ENCODE results near the gene CXCL12. TPM values are rescaled to one million over a fixed set of nuclear protein-coding genes. Genes with fewer than 3 reads are reported as not detected.

Gene CXCL12
- not detected in 2 replicates for total RNA-seq (2014; rRNA removed; shearing (Covaris generic); ENCODE audit: low replicate concordance)

- Histone ChIP-seq H3K27me3 (ENCODE audit: low read length) (no peaks in the 10 kb centered on the region), H3K79me2 (ENCODE audit: low read length) (no peaks in the 10 kb centered on the region), H2AFZ (ENCODE audit: low read length) (no peak within 1 kb of the TSS), H3K36me3 (ENCODE audit: insufficient read depth, low read length) (no peaks in the 10 kb centered on the region), H4K20me1 (ENCODE audit: insufficient read depth, low read depth, low read length) (no peaks in the 10 kb centered on the region), H3K4me1 (ENCODE audit: low read length) (no peaks in the 10 kb centered on the region), H3K4me2 (ENCODE audit: low read depth, low read length, poor library complexity, severe bottlenecking) (no peak within 1 kb of the TSS), H3K9me2 (replicated peaks; ENCODE audit: insufficient read depth, low read length) (no peaks in the 10 kb centered on the region), H3K9me3 (ENCODE audit: low read length) (no peaks in the 10 kb centered on the region), H3K9ac (ENCODE audit: low read length) (no peak within 1 kb of the TSS), H3K4me3 (ENCODE audit: low read length) (no peak within 1 kb of the TSS), H3K27ac (ENCODE audit: low read length) (no peak within 1 kb of the TSS)
- DNase-seq: no peak
These were observed at the start of gene CXCL12 for GRCh38 chr10:44385026-44385695. Gene CXCL12, minus strand, starts transcription at chr10:44385097. Its CDS starts 92 bp downstream, at chr10:44385005.

GRCh38 chr10:44427479-44427878, 42.6 kb upstream of the CXCL12 start:
- no peak overlapping the region for H3K4me2 ChIP-seq (ENCODE audit: low read depth, low read length, poor library complexity, severe bottlenecking)
- H2AFZ ChIP-seq (ENCODE audit: low read length): no peak overlapping the region
- no peaks in the 10 kb centered on the region for H3K36me3 ChIP-seq (ENCODE audit: insufficient read depth, low read length)
- H3K27me3 ChIP-seq (ENCODE audit: low read length): no peaks in the 10 kb centered on the region
- H3K79me2 ChIP-seq (ENCODE audit: low read length): no peaks in the 10 kb centered on the region
- no peak overlapping the region for H3K9ac ChIP-seq (ENCODE audit: low read length)
- H4K20me1 ChIP-seq (ENCODE audit: insufficient read depth, low read depth, low read length): no peaks in the 10 kb centered on the region
- H3K4me1 ChIP-seq (ENCODE audit: low read length): no peaks in the 10 kb centered on the region
- no peak overlapping the region for H3K27ac ChIP-seq (ENCODE audit: low read length)
- no peak overlapping the region for H3K4me3 ChIP-seq (ENCODE audit: low read length)
- H3K9me2 ChIP-seq (replicated peaks; ENCODE audit: insufficient read depth, low read length): no peaks in the 10 kb centered on the region
- no peaks in the 10 kb centered on the region for H3K9me3 ChIP-seq (ENCODE audit: low read length)
- no peak for DNase-seq

GRCh38 chr10:44427037-44427436, 42.1 kb upstream of the CXCL12 start:
- no peak overlapping the region for H3K4me3 ChIP-seq (ENCODE audit: low read length)

GRCh38 chr10:44426247-44427034, 41.5 kb upstream of the CXCL12 start:
- Histone ChIP-seq H3K27me3 (ENCODE audit: low read length) (no peaks in the 10 kb centered on the region), H4K20me1 (ENCODE audit: insufficient read depth, low read depth, low read length) (no peaks in the 10 kb centered on the region), H3K4me1 (ENCODE audit: low read length) (no peaks in the 10 kb centered on the region), H2AFZ (ENCODE audit: low read length) (no peak overlapping the region), H3K36me3 (ENCODE audit: insufficient read depth, low read length) (no peaks in the 10 kb centered on the region), H3K4me3 (ENCODE audit: low read length) (no peak overlapping the region), H3K4me2 (ENCODE audit: low read depth, low read length, poor library complexity, severe bottlenecking) (no peak overlapping the region), H3K9me3 (ENCODE audit: low read length) (no peaks in the 10 kb centered on the region), H3K9me2 (replicated peaks; ENCODE audit: insufficient read depth, low read length) (no peaks in the 10 kb centered on the region), H3K27ac (ENCODE audit: low read length) (no peak overlapping the region), H3K79me2 (ENCODE audit: low read length) (no peaks in the 10 kb centered on the region), H3K9ac (ENCODE audit: low read length) (no peak overlapping the region)
- DNase-seq: no peak

More at GRCh38 chr10:44427037-44427436, 42.1 kb upstream of the CXCL12 start:
- no peaks in the 10 kb centered on the region for H3K9me3 ChIP-seq (ENCODE audit: low read length)
- H3K27ac ChIP-seq (ENCODE audit: low read length): no peak overlapping the region
- H2AFZ ChIP-seq (ENCODE audit: low read length): no peak overlapping the region
- H3K4me1 ChIP-seq (ENCODE audit: low read length): no peaks in the 10 kb centered on the region
- H3K27me3 ChIP-seq (ENCODE audit: low read length): no peaks in the 10 kb centered on the region
- H3K4me2 ChIP-seq (ENCODE audit: low read depth, low read length, poor library complexity, severe bottlenecking): no peak overlapping the region
- no peaks in the 10 kb centered on the region for H3K9me2 ChIP-seq (replicated peaks; ENCODE audit: insufficient read depth, low read length)
- no peaks in the 10 kb centered on the region for H3K36me3 ChIP-seq (ENCODE audit: insufficient read depth, low read length)
- no peak for DNase-seq
- H3K9ac ChIP-seq (ENCODE audit: low read length): no peak overlapping the region
- no peaks in the 10 kb centered on the region for H3K79me2 ChIP-seq (ENCODE audit: low read length)
- H4K20me1 ChIP-seq (ENCODE audit: insufficient read depth, low read depth, low read length): no peaks in the 10 kb centered on the region

- H3K4me3 ChIP-seq (ENCODE audit: low read length): no peak overlapping the region
- H2AFZ ChIP-seq (ENCODE audit: low read length): no peak overlapping the region
- H3K27me3 ChIP-seq (ENCODE audit: low read length): no peaks in the 10 kb centered on the region
- no peak overlapping the region for H3K4me2 ChIP-seq (ENCODE audit: low read depth, low read length, poor library complexity, severe bottlenecking)
- no peak for DNase-seq
- no peaks in the 10 kb centered on the region for H3K4me1 ChIP-seq (ENCODE audit: low read length)
- H4K20me1 ChIP-seq (ENCODE audit: insufficient read depth, low read depth, low read length): no peaks in the 10 kb centered on the region
- no peak overlapping the region for H3K9ac ChIP-seq (ENCODE audit: low read length)
- no peaks in the 10 kb centered on the region for H3K36me3 ChIP-seq (ENCODE audit: insufficient read depth, low read length)
- no peak overlapping the region for H3K27ac ChIP-seq (ENCODE audit: low read length)
- no peaks in the 10 kb centered on the region for H3K79me2 ChIP-seq (ENCODE audit: low read length)
- H3K9me3 ChIP-seq (ENCODE audit: low read length): no peaks in the 10 kb centered on the region
- no peaks in the 10 kb centered on the region for H3K9me2 ChIP-seq (replicated peaks; ENCODE audit: insufficient read depth, low read length)
These were observed 40.6 kb upstream of the CXCL12 start for GRCh38 chr10:44425466-44425865.

- Histone ChIP-seq H3K36me3 (ENCODE audit: insufficient read depth, low read length) (no peaks in the 10 kb centered on the region), H3K4me1 (ENCODE audit: low read length) (no peaks in the 10 kb centered on the region), H3K9me2 (replicated peaks; ENCODE audit: insufficient read depth, low read length) (no peaks in the 10 kb centered on the region), H3K9ac (ENCODE audit: low read length) (no peak overlapping the region), H4K20me1 (ENCODE audit: insufficient read depth, low read depth, low read length) (no peaks in the 10 kb centered on the region), H3K4me2 (ENCODE audit: low read depth, low read length, poor library complexity, severe bottlenecking) (no peak overlapping the region), H2AFZ (ENCODE audit: low read length) (no peak overlapping the region), H3K27ac (ENCODE audit: low read length) (no peak overlapping the region), H3K9me3 (ENCODE audit: low read length) (no peaks in the 10 kb centered on the region), H3K27me3 (ENCODE audit: low read length) (no peaks in the 10 kb centered on the region), H3K4me3 (ENCODE audit: low read length) (no peak overlapping the region), H3K79me2 (ENCODE audit: low read length) (no peaks in the 10 kb centered on the region)
- DNase-seq: no peak
These were observed 40.1 kb upstream of the CXCL12 start for GRCh38 chr10:44424957-44425356.

- Histone ChIP-seq H2AFZ (ENCODE audit: low read length) (no peak overlapping the region), H3K27ac (ENCODE audit: low read length) (no peak overlapping the region), H4K20me1 (ENCODE audit: insufficient read depth, low read depth, low read length) (no peaks in the 10 kb centered on the region), H3K9me3 (ENCODE audit: low read length) (no peaks in the 10 kb centered on the region), H3K36me3 (ENCODE audit: insufficient read depth, low read length) (no peaks in the 10 kb centered on the region), H3K9me2 (replicated peaks; ENCODE audit: insufficient read depth, low read length) (no peaks in the 10 kb centered on the region), H3K27me3 (ENCODE audit: low read length) (no peaks in the 10 kb centered on the region), H3K4me3 (ENCODE audit: low read length) (no peak overlapping the region), H3K4me1 (ENCODE audit: low read length) (no peaks in the 10 kb centered on the region), H3K4me2 (ENCODE audit: low read depth, low read length, poor library complexity, severe bottlenecking) (no peak overlapping the region), H3K9ac (ENCODE audit: low read length) (no peak overlapping the region), H3K79me2 (ENCODE audit: low read length) (no peaks in the 10 kb centered on the region)
- no peak for DNase-seq
These were observed 39.4 kb upstream of the CXCL12 start for GRCh38 chr10:44424298-44424697.

- Histone ChIP-seq H3K4me3 (ENCODE audit: low read length) (no peak overlapping the region), H2AFZ (ENCODE audit: low read length) (no peak overlapping the region), H3K27me3 (ENCODE audit: low read length) (no peaks in the 10 kb centered on the region), H3K9me3 (ENCODE audit: low read length) (no peaks in the 10 kb centered on the region), H3K9me2 (replicated peaks; ENCODE audit: insufficient read depth, low read length) (no peaks in the 10 kb centered on the region), H4K20me1 (ENCODE audit: insufficient read depth, low read depth, low read length) (no peaks in the 10 kb centered on the region), H3K79me2 (ENCODE audit: low read length) (no peaks in the 10 kb centered on the region), H3K4me2 (ENCODE audit: low read depth, low read length, poor library complexity, severe bottlenecking) (no peak overlapping the region), H3K9ac (ENCODE audit: low read length) (no peak overlapping the region), H3K4me1 (ENCODE audit: low read length) (no peaks in the 10 kb centered on the region), H3K36me3 (ENCODE audit: insufficient read depth, low read length) (no peaks in the 10 kb centered on the region), H3K27ac (ENCODE audit: low read length) (no peak overlapping the region)
- DNase-seq: no peak
These were observed 37.7 kb upstream of the CXCL12 start for GRCh38 chr10:44422570-44423101.

Measured in Karpas-422 (cell line).